NB4 (cell line): ENCODE data around the gene TMEM204.
A peak's percentile ranks its signal among the peaks of the same experiment; 100 is the strongest.

ENCODE experiments used
- DNase-seq: peaks from one replicate; pipeline ENCODE4 v3.0.0; 2010; ENCODE audit warnings: low read depth
- H3K4me3 ChIP-seq: one replicate; pipeline ENCODE4 v1.5.1; 2011; ENCODE audit warnings: mild to moderate bottlenecking, low read depth, low read length, moderate library complexity
- MYC ChIP-seq: IDR thresholded peaks from 2 replicates; pipeline ENCODE4 v1.6.1; 2011; ENCODE audit warnings: low read depth, low read length
- POLR2A ChIP-seq: IDR thresholded peaks from 2 replicates; pipeline ENCODE4 v1.6.1; 2011; ENCODE audit warnings: mild to moderate bottlenecking; ENCODE audit not compliant: insufficient read length; ENCODE audit errors: extremely low read depth
- TF ChIP-seq, protein P1 (sequence below): IDR thresholded peaks from 2 replicates; pipeline ENCODE4 v1.6.1; 2011; ENCODE audit warnings: low read depth, low read length
- TF ChIP-seq, protein P2 (sequence below): IDR thresholded peaks from one replicate; pipeline ENCODE4 v1.5.1; 2012; ENCODE audit warnings: low read depth, low read length

TMEM204 gene

DNA sequence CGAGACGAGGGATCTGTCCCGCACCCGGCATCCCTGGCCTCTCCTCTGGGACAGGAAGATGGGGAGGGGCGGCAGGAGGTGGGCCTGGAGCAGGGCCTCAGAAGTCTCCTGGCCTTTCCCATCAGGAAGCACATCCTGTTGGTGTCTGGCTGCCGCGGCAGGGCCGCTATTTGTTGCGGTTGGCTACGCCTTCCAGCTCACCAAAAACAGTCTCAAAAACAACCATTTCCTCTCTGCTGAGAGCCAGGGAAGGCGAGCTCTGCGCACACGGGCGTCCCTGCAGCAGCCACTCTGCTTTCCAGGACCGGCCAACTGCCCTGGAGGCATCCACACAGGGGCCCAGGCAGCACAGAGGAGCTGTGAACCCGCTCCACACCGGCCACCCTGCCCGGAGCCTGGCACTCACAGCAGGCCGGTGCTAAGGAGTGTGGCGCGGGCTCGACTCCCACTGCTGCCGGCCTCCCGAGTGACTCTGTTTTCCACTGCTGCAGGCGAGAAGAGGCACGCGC lies at the start of gene TMEM204:
Gene TMEM204, plus strand, starts transcription at position 224 of the 509 bp plus-strand sequence. CDS start 610 bp downstream, outside the sequence.
- no peak within 1 kb of the TSS for H3K4me3 ChIP-seq
- TF ChIP-seq, protein P1, sequence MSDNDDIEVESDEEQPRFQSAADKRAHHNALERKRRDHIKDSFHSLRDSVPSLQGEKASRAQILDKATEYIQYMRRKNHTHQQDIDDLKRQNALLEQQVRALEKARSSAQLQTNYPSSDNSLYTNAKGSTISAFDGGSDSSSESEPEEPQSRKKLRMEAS = no peak
- TF ChIP-seq, protein P2, sequence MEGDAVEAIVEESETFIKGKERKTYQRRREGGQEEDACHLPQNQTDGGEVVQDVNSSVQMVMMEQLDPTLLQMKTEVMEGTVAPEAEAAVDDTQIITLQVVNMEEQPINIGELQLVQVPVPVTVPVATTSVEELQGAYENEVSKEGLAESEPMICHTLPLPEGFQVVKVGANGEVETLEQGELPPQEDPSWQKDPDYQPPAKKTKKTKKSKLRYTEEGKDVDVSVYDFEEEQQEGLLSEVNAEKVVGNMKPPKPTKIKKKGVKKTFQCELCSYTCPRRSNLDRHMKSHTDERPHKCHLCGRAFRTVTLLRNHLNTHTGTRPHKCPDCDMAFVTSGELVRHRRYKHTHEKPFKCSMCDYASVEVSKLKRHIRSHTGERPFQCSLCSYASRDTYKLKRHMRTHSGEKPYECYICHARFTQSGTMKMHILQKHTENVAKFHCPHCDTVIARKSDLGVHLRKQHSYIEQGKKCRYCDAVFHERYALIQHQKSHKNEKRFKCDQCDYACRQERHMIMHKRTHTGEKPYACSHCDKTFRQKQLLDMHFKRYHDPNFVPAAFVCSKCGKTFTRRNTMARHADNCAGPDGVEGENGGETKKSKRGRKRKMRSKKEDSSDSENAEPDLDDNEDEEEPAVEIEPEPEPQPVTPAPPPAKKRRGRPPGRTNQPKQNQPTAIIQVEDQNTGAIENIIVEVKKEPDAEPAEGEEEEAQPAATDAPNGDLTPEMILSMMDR = no peak
- TF ChIP-seq POLR2A (no peak), MYC (no peak)
- no peak for DNase-seq

DNA sequence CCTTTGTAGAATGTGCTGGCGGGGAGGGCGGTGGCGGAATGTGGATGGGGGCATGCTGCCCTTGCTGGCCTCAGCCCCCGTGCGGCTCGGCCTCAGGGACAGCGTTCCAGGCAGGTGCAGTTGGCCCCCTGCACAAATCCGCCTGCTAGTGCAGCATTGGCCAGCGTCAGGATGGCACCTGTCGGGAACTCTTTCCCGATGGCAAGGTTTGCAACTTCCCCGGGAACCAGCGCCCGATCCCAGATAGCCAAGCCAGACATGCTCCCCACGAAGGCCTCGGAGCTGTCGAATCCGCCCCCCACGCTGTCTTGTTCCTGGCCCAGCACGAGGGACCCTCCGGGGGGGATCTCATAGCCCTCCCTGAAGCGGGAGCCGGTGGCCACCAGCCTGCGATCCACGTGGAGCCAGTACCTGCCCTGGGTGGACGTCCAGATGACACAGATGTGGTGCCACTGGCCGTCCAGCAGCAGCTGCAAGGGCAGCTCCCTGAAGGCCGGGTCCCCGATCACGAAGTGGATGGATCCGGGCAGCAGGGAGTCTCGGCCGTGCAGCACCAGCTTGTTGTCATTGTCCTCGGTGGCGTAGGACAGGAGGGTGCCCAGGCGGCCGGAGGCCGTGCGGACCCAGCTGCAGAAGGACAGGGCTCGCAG lies 47.5 kb upstream of the TMEM204 start:
- TF ChIP-seq MYC (no peak), POLR2A (no peak)
- TF ChIP-seq, protein P2 = no peak
- TF ChIP-seq, protein P1 = no peak

DNA sequence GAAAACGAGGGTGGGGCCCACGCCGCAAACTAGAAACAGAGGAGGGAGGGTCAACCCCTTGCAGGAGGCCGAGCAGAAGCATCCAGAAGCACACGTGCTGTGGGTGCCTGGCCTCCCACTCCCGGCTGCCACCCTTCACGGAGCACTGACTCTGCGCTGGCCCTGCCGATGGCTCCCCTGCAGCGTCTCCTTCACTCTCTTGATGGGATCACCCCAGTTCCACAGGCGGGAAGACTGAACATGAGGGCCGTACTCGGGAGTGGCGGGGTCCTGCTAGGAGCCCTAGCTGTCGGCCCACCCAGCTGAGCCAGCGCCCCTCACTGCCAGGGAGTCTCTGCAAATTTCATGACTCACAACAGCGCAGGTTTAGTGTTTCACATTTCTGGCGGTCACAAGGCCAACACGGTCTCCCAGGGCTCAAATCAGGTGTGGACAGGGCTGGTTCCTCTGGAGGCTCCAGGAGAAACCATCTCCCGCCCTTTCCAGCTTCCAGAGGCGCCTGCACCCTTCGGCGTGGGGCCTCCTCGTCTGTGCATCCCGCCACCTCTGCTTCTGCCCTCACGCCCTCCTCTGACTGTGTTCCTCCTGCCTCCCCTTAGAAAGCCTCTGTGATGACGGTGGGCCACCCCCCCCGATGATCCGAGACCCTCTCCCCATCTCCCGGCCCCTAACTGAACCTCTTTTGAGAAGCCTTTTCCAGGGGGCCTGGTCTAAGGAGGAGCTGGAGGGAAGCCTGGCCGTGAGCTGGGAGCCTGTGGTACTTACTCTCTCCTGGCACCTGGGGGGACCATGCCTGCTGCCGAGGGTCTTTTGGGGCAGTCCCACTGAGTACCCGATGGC lies 46.7 kb upstream of the TMEM204 start:
- peak overlapping the region; percentile 79 for H3K4me3 ChIP-seq
- TF ChIP-seq, protein P1 = no peak
- no peak for TF ChIP-seq MYC
- TF ChIP-seq POLR2A = no peak
- TF ChIP-seq, protein P2 = no peak
- DNase-seq = no peak

More for the DNA sequence above, 47.5 kb upstream of the TMEM204 start:
- DNase-seq = no peak
- no peak overlapping the region for H3K4me3 ChIP-seq

- TF ChIP-seq, protein P1 = peak; percentile 36; the same call in 1 of the 2 replicates
- TF ChIP-seq POLR2A (peak; percentile 51), MYC (peak; percentile 53; the same call in 1 of the 2 replicates)
- TF ChIP-seq, protein P2 = no peak
- H3K4me3 ChIP-seq = peak overlapping the region; percentile 79
- DNase-seq = peak; percentile 79
Measured at GRCh38 chr16:1487395-1488053, 45.9 kb upstream of the TMEM204 start.

- TF ChIP-seq, protein P1 = no peak
- no peak for TF ChIP-seq POLR2A
- peak overlapping the region; percentile 79 for H3K4me3 ChIP-seq
- peak; percentile 60 for DNase-seq
Measured at GRCh38 chr16:1488054-1488601, 45.3 kb upstream of the TMEM204 start.
